Caco-2 (cell line): ENCODE results near the gene CCDC201. TPM values are rescaled to one million over a fixed set of nuclear protein-coding genes. Genes with fewer than 3 reads are reported as not detected.

Source experiments
- BruUV-seq: library from RNA; stranded (reverse); fragments of 400-500 nt; replicated peaks from 2 replicates; lab custom pipeline; 2021; lab: Mats Ljungman, UMichigan
- CTCF ChIA-PET: fragments of 300-600 bp; sonication (Branson Sonifier 250); formaldehyde crosslinking; loops from one replicate; lab custom pipeline; 2022; ENCODE audit warnings: antibody characterized with exemption; lab: Charles Lee
- POLR2A ChIA-PET: fragments of 300-600 bp; sonication (Branson Sonifier 250); formaldehyde crosslinking; loops from one replicate; lab custom pipeline; 2022; ENCODE audit warnings: antibody characterized with exemption; lab: Charles Lee
- DNase-seq, 2 experiments: peaks; one replicate each; pipeline versions ENCODE4 v3.0.0 to v3.0.0-alpha.2; 2020 to 2022
- H3K27me3 ChIP-seq: replicated peaks from 2 replicates; pipeline ENCODE4 v1.6.0; 2011; ENCODE audit warnings: low read length; ENCODE audit not compliant: control insufficient read depth, insufficient read depth
- H3K36me3 ChIP-seq: 2 replicates; pipeline ENCODE4 v1.5.1; 2011; ENCODE audit warnings: low read length; ENCODE audit not compliant: control insufficient read depth, insufficient read depth
- H3K4me1 ChIP-seq: fragments of 250-450 bp; sonication (Bioruptor Pico); 2 replicates; pipeline ENCODE4 v1.5.1; 2020; ENCODE audit warnings: mild to moderate bottlenecking
- H3K4me3 ChIP-seq: 2 replicates; pipeline ENCODE4 v1.5.1; 2011; ENCODE audit warnings: low read depth, mild to moderate bottlenecking, control low read depth, low read length
- H3K9me3 ChIP-seq: fragments of 250-450 bp; sonication (Bioruptor Pico); 2 replicates; pipeline ENCODE4 v1.5.1; 2020; ENCODE audit warnings: mild to moderate bottlenecking, moderate library complexity
- H3K27ac Mint-ChIP-seq: one replicate; pipeline ENCODE4 v1.8.0; 2022; ENCODE audit warnings: mixed read lengths; ENCODE audit not compliant: unreplicated experiment
- H3K27me3 Mint-ChIP-seq: one replicate; pipeline ENCODE4 v1.8.0; 2022; ENCODE audit warnings: mixed read lengths; ENCODE audit not compliant: insufficient read depth, unreplicated experiment
- H3K36me3 Mint-ChIP-seq: one replicate; pipeline ENCODE4 v1.8.0; 2022; ENCODE audit warnings: mild to moderate bottlenecking, mixed read lengths; ENCODE audit not compliant: insufficient read depth, unreplicated experiment
- H3K4me1 Mint-ChIP-seq: one replicate; pipeline ENCODE4 v1.8.0; 2022; ENCODE audit warnings: low read depth, mixed read lengths; ENCODE audit not compliant: unreplicated experiment
- H3K4me3 Mint-ChIP-seq: one replicate; pipeline ENCODE4 v1.8.0; 2022; ENCODE audit warnings: mild to moderate bottlenecking, moderate library complexity, mixed read lengths; ENCODE audit not compliant: unreplicated experiment
- H3K9me3 Mint-ChIP-seq: one replicate; pipeline ENCODE4 v1.8.0; 2022; ENCODE audit warnings: mixed read lengths; ENCODE audit not compliant: unreplicated experiment
- intact Hi-C: fragments of 100-400 bp; cut with micrococcal nuclease; formaldehyde crosslinking; loops from one replicate; pipeline ENCODE4 v1.10.0; 2022; ENCODE audit not compliant: unreplicated experiment
- total RNA-seq: library from RNA; stranded (reverse); gene quantifications from 2 replicates; pipeline ENCODE4 v1.2.3, GENCODE V29; 2022
- TF ChIP-seq, protein P1 (sequence below), 2 experiments: fragments of 200-600 bp in 1 of 2; IDR thresholded peaks; 1 replicate in 1 of 2; 2 replicates in 1 of 2; pipeline versions ENCODE4 v1.5.1 to v1.8.0; 2011 to 2022; ENCODE audit warnings: antibody characterized with exemption in 1 of 2, control low read depth in 1 of 2, inconsistent platforms in 1 of 2, low read depth in 1 of 2, low read length in 1 of 2, mild to moderate bottlenecking in 1 of 2, moderate library complexity in 1 of 2; ENCODE audit not compliant: insufficient read depth in 1 of 2, severe bottlenecking in 1 of 2, unreplicated experiment in 1 of 2

CCDC201 gene
- total RNA-seq, 1 experiment from 2014 or later = not detected

DNA sequence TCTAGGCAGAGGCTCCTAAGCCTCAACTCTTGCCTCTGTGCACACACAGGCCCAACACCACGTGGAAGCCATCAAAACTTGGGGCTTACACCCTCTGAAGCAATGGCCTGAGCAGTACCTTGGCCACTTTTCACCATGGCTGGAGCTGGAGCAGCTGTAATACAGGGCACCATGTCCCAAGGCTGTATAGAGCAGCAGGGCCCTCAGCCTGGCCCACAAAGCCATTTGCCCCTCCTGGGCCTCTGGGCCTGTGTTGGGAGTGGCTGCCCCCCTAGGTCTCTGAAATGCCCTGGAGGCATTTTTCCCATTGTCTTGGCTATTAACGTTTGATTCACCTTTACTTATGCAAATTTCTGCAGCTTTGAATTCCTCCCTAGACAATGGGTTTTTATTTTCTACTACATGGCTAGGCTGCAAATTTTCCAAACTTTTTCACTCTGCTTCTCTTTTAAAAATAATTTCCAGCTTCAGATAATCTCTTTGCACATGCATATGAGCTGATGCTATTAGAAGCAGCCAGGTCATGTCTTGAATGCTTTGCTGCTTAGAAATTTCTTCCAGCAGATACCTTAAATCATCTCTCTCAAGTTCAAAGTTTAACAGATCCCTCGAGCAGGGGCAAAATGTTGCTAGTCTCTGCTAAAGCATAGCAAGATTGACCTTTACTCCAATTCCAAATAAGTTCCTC is 5.7 kb upstream of the CCDC201 start:
- peaks cover 10% of the 10 kb centered on the region for H3K27me3 Mint-ChIP-seq
- H3K4me1 ChIP-seq = no peaks in the 10 kb centered on the region
- no peaks in the 10 kb centered on the region for H3K36me3 Mint-ChIP-seq
- CTCF ChIA-PET = no interaction called here
- H3K4me1 Mint-ChIP-seq = no peaks in the 10 kb centered on the region
- POLR2A ChIA-PET = no interaction called here
- H3K9me3 Mint-ChIP-seq = no peaks in the 10 kb centered on the region
- H3K4me3 Mint-ChIP-seq = no peak overlapping the region
- intact Hi-C loops = no loop called here
- H3K36me3 ChIP-seq = no peaks in the 10 kb centered on the region
- H3K9me3 ChIP-seq = no peaks in the 10 kb centered on the region
- no peak overlapping the region for H3K4me3 ChIP-seq
- TF ChIP-seq, protein P1, sequence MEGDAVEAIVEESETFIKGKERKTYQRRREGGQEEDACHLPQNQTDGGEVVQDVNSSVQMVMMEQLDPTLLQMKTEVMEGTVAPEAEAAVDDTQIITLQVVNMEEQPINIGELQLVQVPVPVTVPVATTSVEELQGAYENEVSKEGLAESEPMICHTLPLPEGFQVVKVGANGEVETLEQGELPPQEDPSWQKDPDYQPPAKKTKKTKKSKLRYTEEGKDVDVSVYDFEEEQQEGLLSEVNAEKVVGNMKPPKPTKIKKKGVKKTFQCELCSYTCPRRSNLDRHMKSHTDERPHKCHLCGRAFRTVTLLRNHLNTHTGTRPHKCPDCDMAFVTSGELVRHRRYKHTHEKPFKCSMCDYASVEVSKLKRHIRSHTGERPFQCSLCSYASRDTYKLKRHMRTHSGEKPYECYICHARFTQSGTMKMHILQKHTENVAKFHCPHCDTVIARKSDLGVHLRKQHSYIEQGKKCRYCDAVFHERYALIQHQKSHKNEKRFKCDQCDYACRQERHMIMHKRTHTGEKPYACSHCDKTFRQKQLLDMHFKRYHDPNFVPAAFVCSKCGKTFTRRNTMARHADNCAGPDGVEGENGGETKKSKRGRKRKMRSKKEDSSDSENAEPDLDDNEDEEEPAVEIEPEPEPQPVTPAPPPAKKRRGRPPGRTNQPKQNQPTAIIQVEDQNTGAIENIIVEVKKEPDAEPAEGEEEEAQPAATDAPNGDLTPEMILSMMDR (IDR thresholded peaks at IDR 0.05; ENCODE audit: insufficient read depth in 1 of 2, low read depth in 1 of 2, low read length in 1 of 2, severe bottlenecking in 1 of 2, unreplicated experiment in 1 of 2) = no peak
- no TSS peak for BruUV-seq
- DNase-seq = no peak
- H3K27me3 ChIP-seq = no peaks in the 10 kb centered on the region
- H3K27ac Mint-ChIP-seq = no peak overlapping the region

DNA sequence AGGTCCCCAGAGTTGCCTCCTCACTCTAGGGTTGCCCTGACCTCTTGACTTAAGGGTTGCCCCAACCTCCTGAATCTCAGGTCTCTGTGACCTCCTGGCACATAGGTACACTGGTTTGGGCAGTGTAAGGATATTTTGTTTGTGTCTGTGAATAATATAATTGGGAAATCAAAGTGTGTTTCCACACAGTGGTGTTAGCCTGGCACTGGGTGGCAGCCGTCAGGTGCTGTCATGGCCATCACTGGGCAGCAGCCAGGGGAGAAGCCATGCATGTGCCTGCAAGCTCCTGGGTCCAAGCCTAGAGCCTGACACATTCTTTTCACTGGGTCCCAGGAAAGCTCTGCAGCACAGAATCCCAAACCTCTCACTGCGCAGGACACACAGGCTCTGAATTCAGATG is 3.6 kb upstream of the CCDC201 start:
- intact Hi-C loops = no loop called here
- H3K27me3 Mint-ChIP-seq = peaks cover 7% of the 10 kb centered on the region
- no peaks in the 10 kb centered on the region for H3K27me3 ChIP-seq
- no peaks in the 10 kb centered on the region for H3K9me3 Mint-ChIP-seq
- TF ChIP-seq, protein P1 (IDR thresholded peaks at IDR 0.05; ENCODE audit: insufficient read depth in 1 of 2, low read depth in 1 of 2, low read length in 1 of 2, severe bottlenecking in 1 of 2, unreplicated experiment in 1 of 2) = no peak
- DNase-seq = no peak
- H3K27ac Mint-ChIP-seq = no peak overlapping the region
- no peak overlapping the region for H3K4me3 ChIP-seq
- no peaks in the 10 kb centered on the region for H3K4me1 ChIP-seq
- CTCF ChIA-PET = no interaction called here
- no peaks in the 10 kb centered on the region for H3K9me3 ChIP-seq
- H3K4me1 Mint-ChIP-seq = no peaks in the 10 kb centered on the region
- POLR2A ChIA-PET = no interaction called here
- H3K4me3 Mint-ChIP-seq = no peak overlapping the region
- H3K36me3 ChIP-seq = no peaks in the 10 kb centered on the region
- H3K36me3 Mint-ChIP-seq = no peaks in the 10 kb centered on the region
- BruUV-seq = no TSS peak

DNA sequence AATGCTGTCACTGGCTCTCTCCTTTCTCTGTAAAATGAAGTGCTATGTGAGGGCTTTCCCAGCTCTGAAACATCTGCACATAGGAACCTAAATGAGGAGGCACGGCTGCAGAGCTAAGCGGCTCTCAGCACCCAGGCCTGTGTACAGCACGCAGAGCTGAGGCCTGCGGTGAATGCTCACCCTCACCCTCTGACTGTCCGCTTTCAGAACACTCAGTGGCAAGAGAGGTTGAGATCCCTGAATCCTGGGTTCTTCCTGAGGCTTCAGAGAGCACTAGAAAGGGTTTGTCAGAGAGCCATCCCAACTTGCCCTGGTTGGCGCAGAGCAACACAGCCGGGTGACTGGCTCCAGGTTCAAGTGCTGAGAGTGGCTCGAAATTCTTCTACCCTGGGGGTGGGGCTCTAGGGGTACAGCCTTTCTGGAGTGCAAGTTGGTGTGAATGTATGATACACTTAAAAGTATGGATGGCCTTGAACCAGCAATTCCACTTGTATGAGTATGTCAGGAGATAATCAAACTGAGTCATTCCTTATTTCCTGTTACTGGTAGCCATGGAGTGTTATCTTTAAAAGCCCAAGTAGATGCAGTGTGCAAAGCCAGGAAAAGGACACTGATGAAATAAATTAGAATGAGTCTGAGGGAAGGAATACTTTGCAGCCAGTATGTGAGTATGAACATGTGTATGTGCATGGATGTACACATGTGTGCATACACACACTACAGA is 1.7 kb upstream of the CCDC201 start:
- Mint-ChIP-seq H3K36me3 (no peaks in the 10 kb centered on the region), H3K27me3 (peaks cover 6% of the 10 kb centered on the region), H3K9me3 (no peaks in the 10 kb centered on the region), H3K4me1 (no peaks in the 10 kb centered on the region), H3K4me3 (no peak overlapping the region), H3K27ac (no peak overlapping the region)
- Histone ChIP-seq H3K9me3 (no peaks in the 10 kb centered on the region), H3K27me3 (no peaks in the 10 kb centered on the region), H3K4me1 (no peaks in the 10 kb centered on the region), H3K4me3 (no peak overlapping the region), H3K36me3 (no peaks in the 10 kb centered on the region)
- intact Hi-C loops = no loop called here
- ChIA-PET POLR2A (no interaction called here), CTCF (no interaction called here)
- no peak for DNase-seq
- no TSS peak for BruUV-seq
- TF ChIP-seq, protein P1 (IDR thresholded peaks at IDR 0.05; ENCODE audit: insufficient read depth in 1 of 2, low read depth in 1 of 2, low read length in 1 of 2, severe bottlenecking in 1 of 2, unreplicated experiment in 1 of 2) = no peak
